Activated T-helper 17 cell treated with anti-CD3 and anti-CD28 coated beads, Interleukin-2, amount 50 U/mL, for 72 hours (primary cell): ENCODE data around the gene SPAG16. TPM values are rescaled to one million over a fixed set of nuclear protein-coding genes. Genes with fewer than 3 reads are reported as not detected.
"Not testable (repeated sequence)": the region's sequence is repeated elsewhere in the genome, so short reads cannot be mapped to it uniquely, and the experiment has no call there.

ENCODE experiments used
- ATAC-seq: fragments of 150-1000 bp; cut with Tn5 transposase; replicated peaks from 2 replicates; pipeline ENCODE4 v1.10.0; 2021; ENCODE audit warnings: mild to moderate bottlenecking, moderate library complexity
- H3K27ac Mint-ChIP-seq: one replicate; pipeline ENCODE4 v1.8.0; 2022; ENCODE audit warnings: mixed read lengths
- H3K27me3 Mint-ChIP-seq: one replicate; pipeline ENCODE4 v1.8.0; 2022; ENCODE audit warnings: mixed read lengths
- H3K36me3 Mint-ChIP-seq: one replicate; pipeline ENCODE4 v1.8.0; 2022; ENCODE audit warnings: low read depth, mild to moderate bottlenecking, mixed read lengths
- H3K4me1 Mint-ChIP-seq: one replicate; pipeline ENCODE4 v1.8.0; 2022; ENCODE audit warnings: mixed read lengths
- H3K4me3 Mint-ChIP-seq: one replicate; pipeline ENCODE4 v1.8.0; 2022; ENCODE audit warnings: mild to moderate bottlenecking, mixed read lengths
- H3K9me3 Mint-ChIP-seq: one replicate; pipeline ENCODE4 v1.8.0; 2022; ENCODE audit warnings: mixed read lengths
- total RNA-seq, 2 donors: library from RNA; stranded (reverse); gene quantifications; one replicate each; pipeline ENCODE4 v1.2.3, GENCODE V29; 2022

SPAG16 gene
- total RNA-seq, 2 donors from 2014 or later = 7.2 TPM

GRCh38 chr2:213627054-213627710 lies 342.9 kb downstream of the SPAG16 start:
- H3K27me3 Mint-ChIP-seq = no peaks in the 10 kb centered on the region
- peaks cover 4% of the 10 kb centered on the region for H3K9me3 Mint-ChIP-seq
- no peak overlapping the region for H3K4me3 Mint-ChIP-seq
- no peak overlapping the region for H3K27ac Mint-ChIP-seq
- H3K36me3 Mint-ChIP-seq = no peaks in the 10 kb centered on the region
- H3K4me1 Mint-ChIP-seq = no peaks in the 10 kb centered on the region
- no peak for ATAC-seq

- H3K27me3 Mint-ChIP-seq = no peaks in the 10 kb centered on the region
- peaks cover 4% of the 10 kb centered on the region for H3K9me3 Mint-ChIP-seq
- no peak overlapping the region for H3K27ac Mint-ChIP-seq
- no peak overlapping the region for H3K4me3 Mint-ChIP-seq
- no peaks in the 10 kb centered on the region for H3K36me3 Mint-ChIP-seq
- H3K4me1 Mint-ChIP-seq = no peaks in the 10 kb centered on the region
- no peak for ATAC-seq
Observed at GRCh38 chr2:213627835-213628460, 343.7 kb downstream of the SPAG16 start.

- no peak overlapping the region for H3K4me3 Mint-ChIP-seq
- H3K27ac Mint-ChIP-seq = no peak overlapping the region
- no peaks in the 10 kb centered on the region for H3K4me1 Mint-ChIP-seq
- H3K36me3 Mint-ChIP-seq = no peaks in the 10 kb centered on the region
- no peaks in the 10 kb centered on the region for H3K27me3 Mint-ChIP-seq
- H3K9me3 Mint-ChIP-seq = peaks cover 10% of the 10 kb centered on the region
- no peak for ATAC-seq
Observed at GRCh38 chr2:213640738-213641425, 356.6 kb downstream of the SPAG16 start.

GRCh38 chr2:213644926-213645325 lies 360.7 kb downstream of the SPAG16 start:
- Mint-ChIP-seq H3K36me3 (no peaks in the 10 kb centered on the region), H3K9me3 (peaks cover 5% of the 10 kb centered on the region), H3K27me3 (no peaks in the 10 kb centered on the region), H3K4me3 (no peak overlapping the region), H3K27ac (no peak overlapping the region), H3K4me1 (no peaks in the 10 kb centered on the region)
- no peak for ATAC-seq

- Mint-ChIP-seq H3K36me3 (no peaks in the 10 kb centered on the region), H3K27ac (no peak overlapping the region), H3K4me1 (no peaks in the 10 kb centered on the region), H3K4me3 (no peak overlapping the region), H3K9me3 (peaks cover 5% of the 10 kb centered on the region), H3K27me3 (no peaks in the 10 kb centered on the region)
- ATAC-seq = no peak
Observed at GRCh38 chr2:213649176-213649575, 364.9 kb downstream of the SPAG16 start.

GRCh38 chr2:213664817-213665216 lies 380.6 kb downstream of the SPAG16 start:
- Mint-ChIP-seq H3K36me3 (no peaks in the 10 kb centered on the region), H3K9me3 (peaks cover 4% of the 10 kb centered on the region), H3K27me3 (no peaks in the 10 kb centered on the region), H3K27ac (no peak overlapping the region), H3K4me3 (no peak overlapping the region), H3K4me1 (no peaks in the 10 kb centered on the region)
- ATAC-seq = no peak

- no peaks in the 10 kb centered on the region for H3K27me3 Mint-ChIP-seq
- H3K27ac Mint-ChIP-seq = no peak overlapping the region
- no peaks in the 10 kb centered on the region for H3K4me1 Mint-ChIP-seq
- no peak overlapping the region for H3K4me3 Mint-ChIP-seq
- peaks cover 8% of the 10 kb centered on the region for H3K9me3 Mint-ChIP-seq
- no peak for ATAC-seq
- no peaks in the 10 kb centered on the region for H3K36me3 Mint-ChIP-seq
Observed at GRCh38 chr2:213669657-213670056, 385.4 kb downstream of the SPAG16 start.

- Mint-ChIP-seq H3K27ac (no peak overlapping the region), H3K9me3 (no peaks in the 10 kb centered on the region), H3K36me3 (no peaks in the 10 kb centered on the region), H3K4me1 (no peaks in the 10 kb centered on the region), H3K27me3 (no peaks in the 10 kb centered on the region), H3K4me3 (no peak overlapping the region)
- ATAC-seq = no peak
Observed at GRCh38 chr2:213678437-213679218, 394.4 kb downstream of the SPAG16 start.

- Mint-ChIP-seq H3K4me3 (no peak overlapping the region), H3K36me3 (no peaks in the 10 kb centered on the region), H3K9me3 (no peaks in the 10 kb centered on the region), H3K4me1 (no peaks in the 10 kb centered on the region), H3K27ac (no peak overlapping the region), H3K27me3 (no peaks in the 10 kb centered on the region)
- ATAC-seq = no peak
Observed at GRCh38 chr2:213679894-213680293, 395.6 kb downstream of the SPAG16 start.

- no peak overlapping the region for H3K27ac Mint-ChIP-seq
- no peak for ATAC-seq
- H3K4me3 Mint-ChIP-seq = no peak overlapping the region
- no peaks in the 10 kb centered on the region for H3K36me3 Mint-ChIP-seq
- H3K4me1 Mint-ChIP-seq = no peaks in the 10 kb centered on the region
- no peaks in the 10 kb centered on the region for H3K9me3 Mint-ChIP-seq
- H3K27me3 Mint-ChIP-seq = no peaks in the 10 kb centered on the region
Observed at GRCh38 chr2:213682276-213682675, 398.0 kb downstream of the SPAG16 start.

- ATAC-seq = no peak
- Mint-ChIP-seq H3K27me3 (no peaks in the 10 kb centered on the region), H3K9me3 (no peaks in the 10 kb centered on the region), H3K36me3 (no peaks in the 10 kb centered on the region), H3K4me3 (no peak overlapping the region), H3K27ac (no peak overlapping the region), H3K4me1 (no peaks in the 10 kb centered on the region)
Observed at GRCh38 chr2:213688133-213688532, 403.9 kb downstream of the SPAG16 start.

GRCh38 chr2:213688825-213689224 lies 404.6 kb downstream of the SPAG16 start:
- not testable (repeated sequence) for H3K36me3 Mint-ChIP-seq, H3K4me3 Mint-ChIP-seq, ATAC-seq

GRCh38 chr2:213689585-213689984 lies 405.3 kb downstream of the SPAG16 start:
- H3K4me1 Mint-ChIP-seq = no peaks in the 10 kb centered on the region
- no peak for ATAC-seq
- H3K4me3 Mint-ChIP-seq = no peak overlapping the region
- H3K27ac Mint-ChIP-seq = no peak overlapping the region
- no peaks in the 10 kb centered on the region for H3K9me3 Mint-ChIP-seq
- H3K36me3 Mint-ChIP-seq = no peaks in the 10 kb centered on the region
- no peaks in the 10 kb centered on the region for H3K27me3 Mint-ChIP-seq

More at GRCh38 chr2:213688825-213689224, 404.6 kb downstream of the SPAG16 start:
- not testable (repeated sequence) for H3K27me3 Mint-ChIP-seq, H3K27ac Mint-ChIP-seq, H3K4me1 Mint-ChIP-seq, H3K9me3 Mint-ChIP-seq

- Mint-ChIP-seq H3K4me3 (no peak overlapping the region), H3K36me3 (no peaks in the 10 kb centered on the region), H3K4me1 (no peaks in the 10 kb centered on the region), H3K9me3 (no peaks in the 10 kb centered on the region), H3K27ac (no peak overlapping the region), H3K27me3 (no peaks in the 10 kb centered on the region)
- ATAC-seq = no peak
Observed at GRCh38 chr2:213691351-213691750, 407.1 kb downstream of the SPAG16 start.
